H1 (cell line): ENCODE results near the gene AFF1. TPM values are rescaled to one million over a fixed set of nuclear protein-coding genes. Genes with fewer than 3 reads are reported as not detected.

Experiments
- CTCF ChIA-PET: fragments of 300-600 bp; sonication (Branson Sonifier 250); formaldehyde crosslinking; loops from one replicate; lab custom pipeline; 2021; ENCODE audit not compliant: partially characterized antibody; lab: Charles Lee
- POLR2A ChIA-PET: fragments of 300-600 bp; sonication (Branson Sonifier 250); formaldehyde crosslinking; loops from one replicate; lab custom pipeline; 2021; ENCODE audit warnings: inconsistent platforms; ENCODE audit not compliant: partially characterized antibody; lab: Charles Lee
- DNase-seq, 2 experiments: peaks; one replicate each; pipeline versions ENCODE4 v3.0.0 to v3.0.0-alpha.2; 2010 to 2022; ENCODE audit warnings: low spot score in 2 of 2, low read depth in 1 of 2, mixed read lengths in 1 of 2
- FAIRE-seq: peaks from 2 replicates; lab custom pipeline; 2011; peaks lifted over from hg19 to GRCh38; lab: Jason Lieb, UNC
- H2AFZ ChIP-seq: 2 replicates; pipeline ENCODE4 v1.8.1; 2012; ENCODE audit warnings: low read length, inconsistent platforms
- H2AK5ac ChIP-seq: 2 replicates; pipeline ENCODE4 v1.6.1; 2013; ENCODE audit warnings: low read depth, low read length
- H2BK120ac ChIP-seq: replicated peaks from 2 replicates; pipeline ENCODE3; 2013; ENCODE audit warnings: low read depth, low read length, inconsistent platforms
- H2BK12ac ChIP-seq: 2 replicates; pipeline ENCODE4 v1.6.1; 2013; ENCODE audit warnings: low read depth, low read length
- H2BK15ac ChIP-seq: 2 replicates; pipeline ENCODE4 v1.6.1; 2013; ENCODE audit warnings: low read length
- H2BK20ac ChIP-seq: 2 replicates; pipeline ENCODE4 v1.6.1; 2013; ENCODE audit warnings: low read length
- H2BK5ac ChIP-seq: 2 replicates; pipeline ENCODE4 v1.6.1; 2013; ENCODE audit warnings: low read depth, low read length
- H3K14ac ChIP-seq: 2 replicates; pipeline ENCODE4 v1.6.1; 2013; ENCODE audit warnings: inconsistent platforms; ENCODE audit not compliant: insufficient read length
- H3K18ac ChIP-seq: 2 replicates; pipeline ENCODE4 v1.6.1; 2013; ENCODE audit warnings: low read length; ENCODE audit errors: extremely low read depth
- H3K23ac ChIP-seq: 2 replicates; pipeline ENCODE4 v1.6.1; 2013; ENCODE audit warnings: inconsistent platforms; ENCODE audit not compliant: insufficient read length
- H3K23me2 ChIP-seq: 2 replicates; pipeline ENCODE4 v1.6.1; 2013; ENCODE audit warnings: low read depth, low read length
- H3K27ac ChIP-seq: 2 replicates; pipeline ENCODE4 v1.6.1; 2011; ENCODE audit warnings: low read depth, low read length, inconsistent platforms
- H3K27me3 ChIP-seq, 4 experiments: replicated peaks in 1 of 4; 1 replicate in 1 of 4; 2 replicates in 3 of 4; pipeline versions ENCODE4 v1.6.1 to v1.8.1; 2011 to 2013; ENCODE audit warnings: low read length in 3 of 4, mild to moderate bottlenecking in 3 of 4, inconsistent platforms in 2 of 4, mixed read lengths in 2 of 4, moderate library complexity in 1 of 4; ENCODE audit not compliant: control insufficient read depth in 3 of 4, insufficient read depth in 3 of 4; ENCODE audit errors: extremely low read depth in 1 of 4
- H3K36me3 ChIP-seq, 4 experiments: 2 replicates each; pipeline versions ENCODE4 v1.6.1 to v1.8.1; 2011 to 2013; ENCODE audit warnings: mild to moderate bottlenecking in 4 of 4, low read length in 3 of 4, moderate library complexity in 2 of 4, control low read depth in 1 of 4, inconsistent platforms in 1 of 4; ENCODE audit not compliant: insufficient read depth in 4 of 4, control insufficient read depth in 2 of 4
- H3K4ac ChIP-seq: replicated peaks from 2 replicates; pipeline ENCODE3; 2013; ENCODE audit warnings: low read length, low read depth, mixed read lengths, inconsistent platforms; ENCODE audit not compliant: insufficient read length
- H3K4me1 ChIP-seq, 4 experiments: replicated peaks in 1 of 4; 1 replicate in 1 of 4; 2 replicates in 3 of 4; pipeline versions ENCODE4 v1.6.1 to v1.8.1; 2011 to 2013; ENCODE audit warnings: low read length in 3 of 4, inconsistent platforms in 2 of 4, mixed read lengths in 1 of 4; ENCODE audit not compliant: insufficient read depth in 4 of 4, control insufficient read depth in 3 of 4
- H3K4me2 ChIP-seq, 2 experiments: 2 replicates each; pipeline versions ENCODE4 v1.6.1 to v1.8.1; 2011 to 2013; ENCODE audit warnings: low read depth in 2 of 2, low read length in 2 of 2, control low read depth in 1 of 2, inconsistent platforms in 1 of 2, mild to moderate bottlenecking in 1 of 2; ENCODE audit not compliant: insufficient read depth in 1 of 2
- H3K4me3 ChIP-seq, 4 experiments: fragments of 200-600, 300-600 bp in 1 of 4; sonication (generic), shearing (Covaris generic), sonication (Bioruptor Twin) in 1 of 4; 2 replicates each; pipeline versions ENCODE4 v1.5.1 to v1.8.1; 2011 to 2016; ENCODE audit warnings: low read length in 4 of 4, low read depth in 3 of 4, control low read depth in 2 of 4, inconsistent platforms in 2 of 4, mild to moderate bottlenecking in 2 of 4, mixed read lengths in 1 of 4, moderate library complexity in 1 of 4; ENCODE audit not compliant: insufficient read depth in 2 of 4; ENCODE audit errors: extremely low read depth in 1 of 4
- H3K56ac ChIP-seq: replicated peaks from 2 replicates; pipeline ENCODE3; 2013; ENCODE audit warnings: low read depth, mild to moderate bottlenecking, mixed read lengths, low read length, inconsistent platforms; ENCODE audit not compliant: insufficient read length
- H3K79me1 ChIP-seq: 2 replicates; pipeline ENCODE4 v1.6.1; 2013; ENCODE audit warnings: low read depth, low read length, control low read depth
- H3K79me2 ChIP-seq, 2 experiments: 2 replicates each; pipeline versions ENCODE4 v1.6.1 to v1.8.1; 2012 to 2013; ENCODE audit warnings: low read length in 2 of 2, mild to moderate bottlenecking in 2 of 2, inconsistent platforms in 1 of 2; ENCODE audit not compliant: insufficient read depth in 2 of 2, control insufficient read depth in 1 of 2
- H3K9ac ChIP-seq, 4 experiments: replicated peaks in 1 of 4; 1 replicate in 1 of 4; 2 replicates in 3 of 4; pipeline versions ENCODE4 v1.6.1 to v1.8.1; 2011 to 2013; ENCODE audit warnings: low read depth in 3 of 4, low read length in 3 of 4, control low read depth in 2 of 4, mild to moderate bottlenecking in 2 of 4, moderate library complexity in 2 of 4, inconsistent platforms in 1 of 4; ENCODE audit errors: extremely low read depth in 1 of 4
- H3K9me3 ChIP-seq, 2 experiments: 2 replicates each; pipeline versions ENCODE4 v1.6.1 to v1.8.1; 2012 to 2013; ENCODE audit warnings: mild to moderate bottlenecking in 2 of 2, moderate library complexity in 2 of 2, control low read depth in 1 of 2, inconsistent platforms in 1 of 2, low read depth in 1 of 2, low read length in 1 of 2, mixed read lengths in 1 of 2; ENCODE audit not compliant: insufficient read depth in 2 of 2
- H4K20me1 ChIP-seq, 2 experiments: replicated peaks in 1 of 2; 2 replicates each; pipeline versions ENCODE3 to v1.8.1; 2011 to 2013; ENCODE audit warnings: inconsistent platforms in 2 of 2, low read length in 2 of 2, mild to moderate bottlenecking in 1 of 2; ENCODE audit not compliant: insufficient read depth in 2 of 2, control insufficient read depth in 1 of 2
- H4K5ac ChIP-seq: 2 replicates; pipeline ENCODE4 v1.6.1; 2013; ENCODE audit warnings: low read length, low read depth, mixed read lengths, inconsistent platforms; ENCODE audit not compliant: insufficient read length
- H4K8ac ChIP-seq: 2 replicates; pipeline ENCODE4 v1.8.0; 2013; ENCODE audit warnings: mild to moderate bottlenecking, moderate library complexity, low read length, inconsistent platforms; ENCODE audit not compliant: insufficient read depth; ENCODE audit errors: extremely low read depth
- H4K91ac ChIP-seq: replicated peaks from 2 replicates; pipeline ENCODE3; 2013; ENCODE audit warnings: low read length, mixed read lengths, inconsistent platforms; ENCODE audit not compliant: insufficient read length
- ATF2 ChIP-seq: IDR thresholded peaks from 2 replicates; pipeline ENCODE4 v1.6.1; 2012; ENCODE audit warnings: low read length, inconsistent platforms
- WGBS, 2 experiments: shearing (Covaris generic) in 1 of 2; methylation state at CpG; one replicate each; pipeline versions ENCODE4 v1.1.6 to v1.1.7; 2013 to 2015; ENCODE audit warnings: low lambda C conversion rate in 2 of 2, mixed read lengths in 2 of 2, inconsistent platforms in 1 of 2, low coverage in 1 of 2, missing lambda C conversion rate in 1 of 2; ENCODE audit not compliant: insufficient replicate concordance in 2 of 2, insufficient coverage in 1 of 2, insufficient read length in 1 of 2; ENCODE audit errors: extremely low coverage in 1 of 2, missing lambda C conversion rate in 1 of 2; 5-methylcytosine and 5-hydroxymethylcytosine counted together
- polyA plus RNA-seq, 7 experiments: library from polyadenylated mRNA; depleted of rRNA in 3 of 7; stranded (reverse) in 5 of 7; unstranded in 2 of 7; fragments of >200 nt in 5 of 7; fragments of 200-250 nt in 2 of 7; gene quantifications; 1 replicate in 5 of 7; 2 replicates in 1 of 7; 4 replicates in 1 of 7; pipeline versions ENCODE4 v1.2.1 to v1.2.3, GENCODE V29; 2011 to 2013; ENCODE audit warnings: missing spikeins in 2 of 7, mixed read lengths in 2 of 7
- total RNA-seq: library from RNA; stranded (reverse); fragmentation: NEBNext Ultra II Directional; extraction: Animal tissue kit (Norgen Biotek cat#: 25700); gene quantifications from 2 replicates; pipeline ENCODE4 v1.2.1, GENCODE V29; 2021

The AFF1 gene
- total and polyA plus RNA-seq, 2 of the 8 experiments (the other 6 are each of a cell fraction or from before 2014, with no cell fraction given) = 14.8 to 85.5 TPM

DNA sequence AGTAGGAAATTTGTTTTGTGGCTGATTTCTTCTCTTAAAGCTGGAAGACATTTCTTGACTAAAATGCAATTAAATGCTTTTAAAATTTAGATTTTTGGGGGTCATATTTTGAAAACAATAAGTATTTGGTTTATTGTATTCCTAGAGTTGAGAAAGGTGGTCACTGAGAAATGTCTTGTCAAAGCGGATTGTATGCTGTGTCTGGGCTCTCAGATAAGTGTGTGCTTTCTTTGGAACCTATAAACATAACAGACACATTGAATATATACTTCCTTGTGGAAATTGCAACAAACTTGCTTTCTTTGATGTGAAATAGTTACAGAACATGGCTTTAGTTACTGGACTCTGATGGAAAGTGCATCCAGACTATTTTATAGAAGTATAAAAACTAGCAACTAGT, 75.4 kb downstream of the AFF1 start:
- H3K23ac ChIP-seq = no peak overlapping the region
- H3K79me2 ChIP-seq = peaks cover 10 to 85% of the 10 kb centered on the region in 2 experiments
- H3K23me2 ChIP-seq = peaks cover 14% of the 10 kb centered on the region
- H2BK120ac ChIP-seq = no peak overlapping the region
- no peak overlapping the region for H3K4ac ChIP-seq
- no peaks in the 10 kb centered on the region for H3K36me3 ChIP-seq
- no peak overlapping the region for H2AK5ac ChIP-seq
- DNase-seq = no peak
- no peak overlapping the region; a peak in 1 of 4 replicates for H3K4me2 ChIP-seq
- H4K5ac ChIP-seq = no peak overlapping the region
- H2BK15ac ChIP-seq = no peak overlapping the region
- no peak overlapping the region for H3K9ac ChIP-seq
- no peak overlapping the region for H3K18ac ChIP-seq
- H2AFZ ChIP-seq = no peak overlapping the region
- H3K9me3 ChIP-seq = no peaks in the 10 kb centered on the region
- no peak overlapping the region for H2BK20ac ChIP-seq
- no peak overlapping the region for H3K56ac ChIP-seq
- H3K4me3 ChIP-seq = no peak overlapping the region
- H4K20me1 ChIP-seq = peaks cover 3 to 8% of the 10 kb centered on the region in 2 experiments
- peaks cover 7 to 32% (median 22%) of the 10 kb centered on the region in 4 experiments; a peak in 6 of 7 replicates for H3K4me1 ChIP-seq
- no peak overlapping the region for H4K91ac ChIP-seq
- WGBS, 2 experiments = 88% methylated on average over 1 of the region's 1 CpG; no CpG with 5 or more reads in 1 of the 2 experiments
- no peak overlapping the region for H2BK5ac ChIP-seq
- no peak overlapping the region for H2BK12ac ChIP-seq
- H4K8ac ChIP-seq = no peak overlapping the region
- H3K27me3 ChIP-seq = no peaks in the 10 kb centered on the region
- POLR2A ChIA-PET = interaction anchor here (0.6 to 2.6 kb wide), 5 partner anchors 32 to 140 kb away, joined by 3 to 19 read pairs (median 3); partner anchors contain the start of gene AFF1
- H3K14ac ChIP-seq = no peak overlapping the region
- CTCF ChIA-PET = interaction anchor here (0.6 to 2.4 kb wide), 5 partner anchors 10 to 105 kb away, joined by 4 to 8 read pairs (median 5); no protein-coding TSS in a partner anchor
- no peak for FAIRE-seq
- H3K79me1 ChIP-seq = no peaks in the 10 kb centered on the region
- no peak overlapping the region for H3K27ac ChIP-seq
- no peak for TF ChIP-seq ATF2
